Measurements from ENCODE around the gene FCRL5.

Gene FCRL5

DNA sequence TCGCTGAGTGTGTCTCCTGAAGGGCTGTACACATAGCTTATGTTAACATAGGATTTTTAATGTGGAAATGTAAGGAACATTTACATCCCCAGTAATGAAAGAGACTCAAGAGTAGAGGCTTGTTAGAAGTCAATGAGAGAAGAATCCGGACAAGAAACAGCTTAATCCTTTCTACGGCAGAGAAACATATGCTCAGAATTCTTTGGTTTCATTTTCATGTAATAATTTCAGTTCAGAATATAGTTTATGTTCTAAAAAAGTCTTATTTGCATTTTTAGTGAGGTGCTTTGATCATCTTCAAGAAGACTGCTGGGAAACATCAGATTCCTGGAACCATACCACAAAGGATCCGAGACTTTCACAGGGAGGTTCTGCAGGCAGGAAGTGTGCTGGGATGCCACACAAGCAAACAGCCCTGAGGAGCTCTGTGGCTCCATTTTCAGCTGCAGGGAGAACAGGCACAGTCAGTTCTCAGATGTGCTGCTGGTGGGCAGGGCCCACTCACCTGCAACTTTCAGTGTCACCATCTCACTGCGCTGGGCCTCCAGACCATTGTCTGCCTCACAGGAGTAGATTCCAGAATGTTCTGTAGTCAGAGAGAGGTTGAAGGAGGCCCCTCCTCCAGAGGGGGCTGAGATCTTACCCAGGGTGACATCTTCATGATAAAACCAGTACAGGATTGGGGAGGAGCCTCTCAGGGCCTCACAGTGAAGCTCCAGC, 28.4 kb downstream of the FCRL5 start:
- DNase-seq (ENCODE audit: low read depth), result no peak

DNA sequence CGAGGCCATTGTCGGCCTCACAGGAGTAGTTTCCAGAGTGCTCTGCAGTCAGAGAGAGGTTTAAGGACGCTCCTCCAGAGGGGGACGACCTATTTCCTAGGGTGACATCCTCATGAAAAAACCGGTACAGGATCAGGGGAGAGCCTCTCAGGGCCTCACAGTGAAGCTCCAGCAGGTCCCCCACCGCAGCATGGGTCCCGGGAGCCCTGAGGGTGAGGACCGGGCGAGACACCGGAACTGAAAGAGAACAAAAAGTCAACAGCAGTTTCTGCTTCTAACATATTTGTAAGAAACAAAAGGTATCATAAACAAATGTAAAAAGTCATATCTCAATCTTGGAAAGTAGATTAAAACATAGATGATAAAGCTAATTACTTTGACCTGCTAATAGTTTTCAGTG, 31.3 kb downstream of the FCRL5 start:
- DNase-seq (ENCODE audit: low read depth), result no peak

DNA sequence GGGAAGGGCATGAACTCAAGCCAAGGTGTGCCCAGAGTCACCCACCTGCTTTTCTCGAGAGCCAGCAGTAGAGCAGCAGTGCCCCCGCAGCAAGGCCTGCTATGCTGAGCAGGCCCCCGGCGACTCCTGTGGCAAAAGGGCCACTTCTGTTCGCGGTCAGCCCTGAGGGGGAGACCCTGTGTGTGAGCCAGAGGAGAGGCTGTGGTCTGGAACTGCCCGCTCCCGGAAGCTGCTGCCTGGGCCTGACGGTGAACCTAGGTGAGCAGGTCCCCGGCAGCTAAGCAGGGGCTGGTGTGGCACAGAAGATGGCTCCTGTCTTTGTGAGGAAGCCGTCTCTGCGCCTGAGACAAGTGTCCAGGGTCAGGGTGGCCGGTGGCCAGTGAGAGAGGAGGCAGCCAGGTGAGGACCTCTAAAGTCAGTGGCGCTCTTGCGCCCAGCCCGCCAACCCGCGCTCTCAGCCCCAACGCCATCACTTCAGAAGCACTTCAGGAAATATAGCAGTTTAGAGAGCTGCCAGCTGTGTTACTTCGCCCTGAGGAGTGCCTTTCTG, 31.9 kb downstream of the FCRL5 start:
- no peak for DNase-seq (ENCODE audit: low read depth)

DNA sequence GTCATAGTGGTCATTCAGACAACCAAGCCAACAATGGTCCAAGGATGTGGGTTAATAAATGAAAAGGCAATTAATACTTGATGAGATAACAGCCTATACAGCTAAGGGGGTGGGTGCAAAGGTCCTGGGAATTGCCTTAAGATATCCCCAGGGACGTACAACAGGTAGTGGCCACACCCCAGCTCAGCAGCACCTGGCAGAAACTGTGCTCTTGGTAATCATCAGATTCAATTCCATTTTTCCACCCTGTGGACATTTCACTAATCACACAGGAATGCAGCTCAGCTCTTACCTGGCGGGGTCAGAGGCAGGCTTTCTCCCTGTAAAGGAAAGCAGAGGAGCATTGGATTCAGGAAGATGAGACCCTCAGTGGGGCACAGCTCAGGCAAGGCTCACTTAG, 32.9 kb downstream of the FCRL5 start:
- no peak for DNase-seq (ENCODE audit: low read depth)

DNA sequence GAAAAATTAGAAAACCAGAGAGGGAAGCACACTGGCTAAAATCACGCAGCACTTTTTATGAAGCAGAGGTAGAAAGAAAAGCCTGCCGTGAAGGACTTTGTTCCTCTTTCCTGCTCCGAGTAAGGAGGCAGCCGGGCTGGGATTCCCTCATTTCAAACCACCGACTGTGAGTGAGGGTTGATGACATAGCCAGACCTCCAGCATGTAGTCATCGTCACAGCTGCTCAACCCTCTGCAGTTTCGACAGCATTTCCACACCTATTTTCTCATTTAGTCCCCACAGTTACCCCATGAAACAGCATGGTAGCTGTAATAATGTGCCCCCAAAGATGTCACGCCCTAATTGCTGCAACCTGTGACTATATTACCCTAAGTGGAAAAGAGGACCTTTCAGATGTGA, 35.3 kb downstream of the FCRL5 start:
- DNase-seq (ENCODE audit: low read depth), result no peak

DNA sequence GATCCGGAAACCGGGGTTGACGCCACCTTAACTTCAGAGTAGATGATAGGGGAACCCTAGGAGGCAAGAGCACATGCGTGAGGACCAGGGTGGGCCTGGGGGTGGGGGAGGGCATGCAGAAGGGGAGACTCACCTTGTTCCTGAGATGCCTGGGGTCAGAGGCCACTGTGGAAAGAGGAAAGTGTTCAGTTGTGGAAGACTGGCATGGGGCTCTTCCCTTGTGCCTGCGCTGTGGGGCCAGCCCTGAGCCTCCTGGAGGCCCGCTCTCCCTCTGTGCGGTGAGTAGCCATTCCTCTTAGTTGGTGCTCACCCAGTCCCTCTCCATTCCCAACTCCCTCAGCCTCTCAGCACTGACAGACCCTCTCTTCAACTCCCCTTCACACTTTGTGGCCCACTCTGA, 36.6 kb downstream of the FCRL5 start:
- DNase-seq (ENCODE audit: low read depth), result no peak

DNA sequence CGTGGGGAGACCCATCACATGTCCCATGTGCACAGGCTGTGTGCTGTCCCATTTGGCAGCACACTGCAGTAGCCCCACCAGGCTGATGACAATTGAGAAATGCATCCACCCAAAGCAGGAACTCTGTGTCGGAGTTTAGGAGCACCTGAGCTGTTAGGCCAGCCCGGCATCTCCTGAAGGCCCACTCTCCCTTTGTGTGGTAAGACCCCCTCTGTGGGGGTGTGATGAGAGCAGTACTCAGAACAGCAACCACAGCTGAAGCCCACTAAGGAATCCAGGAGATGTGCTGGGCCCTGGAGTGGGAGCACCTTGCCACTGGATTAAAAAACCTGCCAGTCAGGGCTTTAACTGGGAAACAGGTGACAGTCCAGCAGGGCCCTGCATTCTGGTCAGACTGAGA, 37.2 kb downstream of the FCRL5 start:
- no peak for DNase-seq (ENCODE audit: low read depth)

DNA sequence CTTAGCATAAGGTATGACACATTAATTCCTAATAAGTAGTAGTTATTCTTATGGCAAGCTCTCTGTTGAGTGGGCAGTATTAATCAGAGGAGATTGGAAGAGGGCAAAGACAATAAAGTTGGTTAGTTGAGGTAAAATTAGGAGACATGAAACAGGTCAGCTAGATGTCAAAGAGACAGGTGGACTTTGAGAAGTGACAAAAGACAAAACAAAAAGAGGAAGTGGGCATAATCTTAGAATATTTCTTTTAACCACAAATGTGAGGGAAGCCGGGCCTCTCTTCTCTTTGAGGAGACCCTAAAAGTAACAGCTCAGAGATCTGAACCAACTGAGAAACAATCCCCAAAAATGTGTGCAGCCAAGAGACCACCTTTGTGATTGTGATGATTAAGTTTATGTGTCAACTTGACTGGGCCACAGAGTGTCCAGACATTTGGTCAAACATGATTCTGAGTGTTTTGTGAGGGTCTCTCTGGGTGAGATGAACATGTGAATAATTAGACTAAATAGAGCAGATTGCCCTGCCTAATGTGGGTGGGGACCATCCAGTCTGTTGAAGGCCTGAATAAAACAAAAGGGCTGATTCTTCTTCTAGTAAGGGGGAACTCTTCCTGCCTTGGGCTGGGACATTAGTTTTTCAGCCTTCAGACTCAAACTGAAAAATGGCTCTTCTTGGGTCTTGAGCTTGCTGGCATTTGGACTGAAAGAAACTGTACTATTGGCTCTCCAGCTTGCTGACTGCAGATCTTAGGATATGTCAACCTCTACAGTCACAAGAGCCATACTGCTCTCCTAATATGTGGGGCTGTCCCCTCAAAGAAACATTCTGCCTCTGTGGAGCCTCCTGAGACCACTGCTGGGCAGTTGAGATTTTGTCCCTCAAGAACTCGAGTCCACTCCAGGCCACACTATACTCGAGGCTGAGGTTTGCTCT, 40.0 kb downstream of the FCRL5 start:
- DNase-seq (ENCODE audit: low read depth), result no peak

DNA sequence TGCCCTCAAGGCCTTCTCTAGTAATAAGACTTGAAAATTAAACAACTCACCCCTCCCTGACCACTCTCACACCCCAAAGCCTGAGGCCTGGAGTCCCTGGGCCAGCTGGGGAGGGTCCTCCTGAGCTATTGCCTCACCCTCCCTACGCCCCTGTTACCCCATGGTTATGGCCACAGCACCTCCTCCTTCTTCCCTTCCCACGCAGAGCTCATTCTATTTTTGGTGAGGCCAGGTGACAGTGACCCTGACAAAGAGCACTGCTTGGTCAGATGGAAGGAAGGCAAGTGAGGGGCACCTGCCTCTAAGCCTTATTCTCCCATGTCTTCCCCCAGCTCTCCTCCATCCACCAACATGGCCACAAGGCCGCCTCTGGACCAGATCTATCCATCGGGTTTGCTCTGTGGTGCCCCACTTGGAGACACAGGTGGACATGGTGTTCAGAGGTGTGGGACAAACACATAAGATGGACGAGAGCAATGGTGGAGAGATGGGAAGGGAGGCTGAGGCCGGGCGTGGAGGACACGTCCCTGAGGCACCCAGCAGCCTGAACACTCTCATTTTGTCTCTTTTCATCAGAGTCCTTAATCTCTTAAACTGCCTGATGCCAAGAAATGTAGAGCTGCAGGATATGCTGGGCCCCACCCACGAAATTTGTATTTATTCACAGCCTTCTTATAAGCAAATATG, 42.6 kb downstream of the FCRL5 start:
- no peak for DNase-seq (ENCODE audit: low read depth)

DNA sequence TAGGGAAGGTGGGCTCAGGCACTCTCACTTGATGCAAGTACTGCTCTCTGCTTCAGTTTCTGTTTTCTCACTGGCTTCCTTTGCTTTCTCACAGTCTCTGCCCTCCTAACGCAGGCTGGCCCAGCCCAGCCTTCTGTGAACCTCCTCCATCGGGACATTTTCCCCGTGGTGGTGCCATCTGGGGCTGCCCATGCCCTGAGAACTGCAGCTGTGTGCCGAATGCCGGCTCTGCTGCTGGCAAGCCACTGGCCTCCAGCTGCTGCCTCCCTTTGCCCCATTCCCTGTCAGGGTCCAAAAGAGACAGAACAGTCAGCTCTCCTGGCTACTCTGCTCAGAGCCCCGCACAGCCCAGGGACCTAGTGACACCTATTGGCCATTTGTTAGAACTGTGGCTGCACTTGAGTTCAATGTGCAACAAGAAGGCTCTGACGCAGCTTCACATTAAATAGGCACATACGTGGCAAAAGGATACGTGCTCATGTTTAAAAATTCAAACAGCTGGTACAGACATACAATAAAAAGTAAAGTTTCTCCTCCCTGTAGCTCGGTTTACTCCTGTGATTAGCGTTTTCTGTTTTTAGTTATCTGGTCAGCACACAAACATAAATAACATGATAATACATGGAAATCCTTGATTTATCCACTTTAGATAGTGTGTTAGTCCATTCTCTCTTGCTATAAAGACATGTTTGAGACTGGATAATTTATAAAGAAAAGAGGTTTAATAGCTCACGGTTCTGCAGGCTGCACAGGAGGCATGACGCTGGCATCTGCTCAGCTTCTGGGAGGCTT, 46.6 kb downstream of the FCRL5 start:
- DNase-seq (ENCODE audit: low read depth), result peak; percentile 67

DNA sequence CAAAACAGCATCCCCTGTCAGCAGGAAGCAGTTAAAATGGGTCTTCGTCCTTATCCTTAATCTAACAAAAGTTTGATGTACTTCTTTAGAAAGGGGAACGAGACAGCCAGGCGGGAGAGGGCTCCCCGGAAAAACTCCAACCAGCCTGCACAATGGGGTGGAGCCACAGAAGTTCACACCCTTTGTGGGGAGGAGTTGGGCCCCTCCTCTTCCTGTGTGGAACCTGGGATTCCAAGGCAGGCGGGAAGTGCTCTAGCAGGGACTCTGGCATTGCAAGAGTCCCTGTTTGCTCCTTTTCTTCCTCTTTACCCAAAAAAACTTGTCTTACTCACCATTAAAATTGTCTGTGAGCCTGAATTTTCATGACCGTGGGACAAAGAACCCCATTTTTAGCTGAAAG, 47.7 kb downstream of the FCRL5 start:
- no peak for DNase-seq (ENCODE audit: low read depth)

DNA sequence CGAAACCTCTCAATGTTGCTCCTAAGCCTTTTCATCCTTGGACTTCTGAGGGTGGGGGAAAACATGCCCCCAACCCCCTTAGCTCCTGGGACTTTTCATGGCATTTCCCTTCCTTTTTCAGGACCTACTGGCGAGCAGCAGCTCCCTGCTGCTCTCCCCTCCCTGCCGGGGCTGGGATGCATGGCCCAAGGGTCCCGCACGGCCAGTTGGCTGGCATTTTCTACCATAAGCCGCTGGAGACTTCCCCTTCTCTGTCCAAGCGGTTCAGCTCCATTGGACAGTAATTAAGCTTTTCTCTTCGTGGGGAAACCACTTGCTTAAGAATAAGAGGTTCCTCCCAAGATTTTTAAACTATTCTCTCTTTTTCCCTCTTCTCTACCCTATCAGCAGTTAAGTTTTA, 52.8 kb downstream of the FCRL5 start:
- no peak for DNase-seq (ENCODE audit: low read depth)

DNA sequence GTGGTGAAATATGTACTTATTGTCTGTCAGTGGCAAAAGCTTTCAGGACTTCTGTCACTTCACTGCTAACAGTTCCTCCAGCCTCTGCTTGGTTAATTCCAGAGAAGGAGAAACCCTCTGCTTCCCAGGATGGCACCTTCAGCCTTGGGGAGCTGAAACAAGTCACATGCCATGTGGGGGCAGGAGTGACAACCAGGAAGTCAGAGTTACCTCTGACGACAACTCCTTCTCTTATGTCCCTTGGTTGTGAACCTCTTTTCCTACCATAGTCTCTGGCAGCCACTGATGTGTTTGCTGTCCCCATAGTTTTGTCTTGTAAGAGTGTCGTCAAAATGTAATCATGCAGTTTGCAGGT, 53.6 kb downstream of the FCRL5 start:
- no peak for DNase-seq (ENCODE audit: low read depth)

DNA sequence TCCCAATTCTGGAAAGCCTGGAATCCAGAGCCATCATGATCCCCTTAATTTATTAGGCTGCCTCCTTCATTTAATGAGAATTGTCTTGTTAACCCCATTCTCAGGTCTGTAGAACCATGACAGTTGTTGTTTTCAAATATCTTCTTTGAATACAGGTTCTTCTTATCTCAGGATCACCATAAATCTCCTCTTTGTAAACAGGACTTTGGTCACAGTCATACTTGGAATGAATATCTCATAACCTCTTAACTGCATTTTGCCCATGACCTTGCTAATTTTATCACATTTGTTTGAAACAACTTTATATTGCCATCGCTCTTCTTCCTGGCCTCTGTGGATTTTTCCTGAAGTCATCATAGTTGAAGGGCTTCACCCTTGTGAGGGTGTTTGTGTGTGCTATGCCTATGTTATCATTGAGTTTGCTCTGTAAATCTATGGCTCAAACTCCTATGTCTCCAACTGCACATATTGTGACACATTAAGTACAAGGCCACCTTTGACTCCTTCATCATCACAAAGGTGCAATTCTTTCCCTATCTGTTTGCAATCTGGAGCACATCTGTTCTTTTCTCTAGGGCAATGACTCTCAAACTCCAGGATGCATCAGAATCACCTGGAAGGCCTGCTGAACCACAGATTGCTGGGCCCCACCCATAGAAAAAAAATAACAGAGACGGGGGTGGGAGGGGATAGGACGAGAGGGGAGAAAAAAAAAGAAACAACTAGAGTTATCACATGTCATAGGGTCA, 54.2 kb downstream of the FCRL5 start:
- no peak for DNase-seq (ENCODE audit: low read depth)

DNA sequence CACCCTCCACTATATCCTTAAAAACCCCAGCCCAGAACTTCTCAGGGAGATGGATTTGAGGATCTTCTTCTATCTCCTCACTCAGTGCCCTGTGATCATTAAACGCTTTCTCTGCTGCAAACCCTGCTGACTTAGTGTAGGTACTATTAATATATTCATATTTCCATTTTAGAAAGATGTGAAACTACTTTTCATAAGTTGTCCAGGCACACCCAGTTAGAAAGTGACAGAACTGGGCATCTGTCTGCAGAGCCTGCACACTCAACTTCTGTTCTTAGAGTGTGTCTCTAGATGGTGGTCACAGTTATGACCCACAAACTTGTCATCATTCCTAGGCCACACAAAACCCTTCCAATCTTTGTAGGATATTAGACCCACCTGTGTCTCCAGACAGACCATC, 55.0 kb downstream of the FCRL5 start:
- no peak for DNase-seq (ENCODE audit: low read depth)

DNA sequence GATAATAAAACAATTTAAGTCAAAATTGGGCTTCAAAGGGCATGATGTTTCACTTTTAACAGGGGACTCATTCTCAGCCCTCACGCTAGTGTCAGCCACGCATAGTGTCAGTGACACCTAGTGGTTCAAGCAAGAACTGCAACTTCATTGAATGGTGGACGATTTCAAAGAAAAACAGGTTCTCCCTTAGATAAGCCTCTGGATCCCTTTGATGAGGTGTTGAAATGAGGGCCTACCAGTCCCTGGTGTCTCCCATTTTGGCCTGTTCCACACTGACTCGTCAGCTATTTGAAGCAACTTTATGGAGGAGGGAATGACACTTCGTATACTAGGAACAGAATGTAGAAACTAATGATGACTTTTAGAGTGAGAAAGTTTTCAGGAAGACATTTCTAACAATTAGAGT, 56.2 kb downstream of the FCRL5 start:
- DNase-seq (ENCODE audit: low read depth), result peak; percentile 25

DNA sequence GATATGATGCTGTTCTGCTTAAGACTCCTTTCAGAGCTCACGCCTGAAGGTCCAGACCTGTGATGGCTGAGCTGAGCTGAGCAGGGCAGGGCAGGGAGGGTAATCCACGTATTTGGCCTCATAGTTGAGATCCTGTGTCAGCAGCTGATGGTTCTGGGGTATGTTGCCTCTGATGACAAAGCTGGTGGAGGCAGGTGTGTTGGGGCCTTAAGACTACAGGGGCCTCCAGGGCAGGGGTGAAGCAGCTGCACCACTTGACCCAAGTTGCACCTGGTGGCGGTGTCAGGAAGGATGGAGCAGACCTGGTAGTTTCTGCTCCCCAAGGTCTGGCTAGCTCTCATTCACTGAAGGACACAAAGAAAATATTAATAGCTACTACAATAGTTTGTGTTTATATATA, 57.0 kb downstream of the FCRL5 start:
- DNase-seq (ENCODE audit: low read depth), result no peak

DNA sequence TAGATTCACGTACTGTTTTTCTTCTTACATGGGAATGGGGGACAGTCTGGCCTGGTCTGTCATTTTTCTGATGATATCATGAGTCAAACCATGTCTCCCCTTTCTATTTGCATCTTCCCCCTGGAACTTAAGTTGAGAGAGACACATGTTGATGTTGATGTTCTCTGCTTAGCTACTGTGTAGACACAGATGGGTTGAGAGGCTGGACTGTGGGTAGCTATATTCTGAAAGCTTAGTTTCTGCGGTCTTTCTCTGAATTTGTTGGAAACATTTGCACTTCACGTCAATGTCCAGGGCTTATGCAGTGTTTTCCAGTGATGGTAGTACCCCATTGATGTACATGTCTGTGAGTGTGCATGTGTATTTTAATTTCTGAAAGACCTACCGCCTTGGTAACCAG, 58.2 kb downstream of the FCRL5 start:
- DNase-seq (ENCODE audit: low read depth), result no peak

DNA sequence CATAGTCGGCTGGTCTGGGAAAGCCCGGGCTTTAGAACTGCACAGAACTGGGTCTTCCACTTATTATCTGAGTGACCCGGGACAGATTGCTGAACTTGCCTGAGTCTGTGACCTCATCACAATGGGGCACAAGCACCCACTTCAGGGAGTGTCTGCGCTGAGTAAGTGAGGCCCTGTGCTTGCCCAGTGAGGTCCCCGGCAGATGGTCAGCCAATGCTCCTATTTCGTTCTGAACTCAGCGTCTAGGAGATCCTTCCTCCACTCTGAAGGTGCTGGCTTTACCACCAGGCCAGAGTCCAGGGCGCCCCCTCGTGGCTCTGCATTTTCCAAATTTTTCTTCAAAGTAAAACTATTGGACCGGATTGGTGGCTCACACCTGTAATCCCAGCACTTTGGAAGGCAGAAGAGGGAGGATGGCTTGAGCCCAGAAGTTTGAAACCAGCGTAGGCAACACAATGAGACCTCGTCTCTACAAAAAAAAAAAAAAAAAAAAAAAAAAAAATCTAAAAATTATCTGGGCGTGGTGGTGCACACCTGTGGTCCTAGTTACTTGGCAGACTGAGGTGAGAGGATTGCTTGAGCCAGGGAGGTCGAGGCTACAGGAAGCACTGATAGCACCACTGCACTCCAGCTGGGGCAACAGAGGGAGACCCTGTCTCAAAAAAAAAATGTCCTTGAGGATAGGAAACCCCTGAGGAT, 61.7 kb downstream of the FCRL5 start:
- DNase-seq (ENCODE audit: low read depth), result peak; percentile 44

DNA sequence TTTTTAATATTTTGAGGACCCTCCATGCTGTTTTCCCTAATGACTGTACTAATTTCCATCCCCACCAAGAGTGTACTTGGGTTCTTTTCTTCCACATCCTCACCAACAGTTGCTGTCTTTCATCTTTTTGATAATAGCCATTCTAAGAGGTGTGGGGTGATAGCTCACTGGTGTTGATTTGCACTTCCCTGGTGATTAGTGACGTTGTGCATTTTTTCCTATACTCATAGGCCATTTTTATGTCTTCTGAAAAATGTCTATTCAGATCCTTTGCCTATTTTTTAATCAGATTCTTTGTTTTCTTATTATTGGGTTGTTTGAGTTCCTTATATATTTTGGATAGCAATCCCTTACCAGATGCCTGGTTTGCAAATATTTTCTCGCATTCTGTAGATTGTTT, 64.2 kb downstream of the FCRL5 start:
- DNase-seq (ENCODE audit: low read depth), result no peak

DNA sequence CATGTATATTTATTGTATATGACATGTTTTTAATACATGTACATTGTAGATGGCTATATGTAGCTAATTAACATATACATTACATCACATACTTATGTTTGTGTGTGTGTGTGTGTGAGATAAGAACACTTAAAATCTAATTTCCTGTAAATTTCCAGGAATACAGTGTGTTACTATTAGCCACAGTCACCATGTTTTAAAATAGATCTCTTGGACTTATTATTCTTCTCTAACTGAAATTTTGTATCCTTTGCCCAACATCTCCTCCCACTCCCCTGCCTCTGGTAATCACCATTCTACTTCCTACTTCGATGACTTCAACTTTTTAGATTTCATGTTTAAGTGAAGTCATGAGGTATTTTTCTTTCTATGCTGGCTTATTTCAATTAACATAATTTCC, 64.8 kb downstream of the FCRL5 start:
- no peak for DNase-seq (ENCODE audit: low read depth)

All from iris pigment epithelial cell (primary cell).